Endothelial cell of umbilical vein (primary cell): ENCODE measurements around the gene SCN2B. TPM values are rescaled to one million over a fixed set of nuclear protein-coding genes. Genes with fewer than 3 reads are reported as not detected.

ENCODE experiments used
- BruUV-seq: library from RNA; stranded (reverse); fragments of 400-500 nt; replicated peaks from 2 replicates; lab custom pipeline; 2021; lab: Mats Ljungman, UMichigan
- CTCF ChIA-PET: fragments of 300-600, 350-600 bp; sonication (Branson Sonifier 250); formaldehyde crosslinking; loops from one replicate; lab custom pipeline; 2021; ENCODE audit warnings: antibody characterized with exemption, inconsistent platforms; lab: Charles Lee
- POLR2A ChIA-PET: fragments of 300-600, 350-600 bp; sonication (Branson Sonifier 250); formaldehyde crosslinking; loops from one replicate; lab custom pipeline; 2021; ENCODE audit warnings: antibody characterized with exemption, inconsistent platforms; lab: Charles Lee
- DNase-seq: peaks from one replicate; pipeline ENCODE4 v3.0.0-alpha.2; 2011; ENCODE audit warnings: low read depth, low spot score
- FAIRE-seq: peaks from 2 replicates; lab custom pipeline; 2011; peaks lifted over from hg19 to GRCh38; lab: Jason Lieb, UNC
- H2AFZ ChIP-seq: 2 replicates; pipeline ENCODE4 v1.6.0; 2012; ENCODE audit warnings: low read depth, low read length, control low read depth, inconsistent platforms
- H3K27ac ChIP-seq: 2 replicates; pipeline ENCODE4 v1.5.1; 2011; ENCODE audit warnings: low read depth, mild to moderate bottlenecking, control low read depth, low read length, moderate library complexity; ENCODE audit not compliant: insufficient read depth
- H3K27me3 ChIP-seq, 2 experiments: 2 replicates each; pipeline versions ENCODE4 v1.6.0 to v1.6.1; 2011; ENCODE audit warnings: low read length in 2 of 2, mixed read lengths in 1 of 2; ENCODE audit not compliant: control insufficient read depth in 2 of 2, insufficient read depth in 2 of 2
- H3K36me3 ChIP-seq, 2 experiments: 2 replicates in 1 of 2; 3 replicates in 1 of 2; pipeline ENCODE4 v1.5.1; 2011; ENCODE audit warnings: low read length in 2 of 2, mild to moderate bottlenecking in 1 of 2, moderate library complexity in 1 of 2; ENCODE audit not compliant: control insufficient read depth in 2 of 2, insufficient read depth in 2 of 2; ENCODE audit errors: extremely low read depth in 1 of 2
- H3K4me1 ChIP-seq: 3 replicates; pipeline ENCODE4 v1.5.1; 2011; ENCODE audit warnings: mild to moderate bottlenecking, low read length; ENCODE audit not compliant: control insufficient read depth, insufficient read depth; ENCODE audit errors: extremely low read depth
- H3K4me2 ChIP-seq: 2 replicates; pipeline ENCODE4 v1.6.1; 2011; ENCODE audit warnings: low read length, control low read depth, mixed read lengths; ENCODE audit not compliant: insufficient read depth
- H3K4me3 ChIP-seq, 3 experiments: fragments of 200-600 bp in 1 of 3; sonication (generic), shearing (Covaris generic) in 1 of 3; replicated peaks in 1 of 3; 2 replicates each; pipeline ENCODE4 v1.5.1; 2011 to 2016; ENCODE audit warnings: control low read depth in 3 of 3, low read length in 3 of 3, mild to moderate bottlenecking in 2 of 3, inconsistent platforms in 1 of 3, low read depth in 1 of 3, moderate library complexity in 1 of 3; ENCODE audit not compliant: insufficient read depth in 1 of 3
- H3K79me2 ChIP-seq: 2 replicates; pipeline ENCODE4 v1.6.0; 2012; ENCODE audit warnings: low read length, inconsistent platforms; ENCODE audit not compliant: control insufficient read depth, insufficient read depth
- H3K9ac ChIP-seq: replicated peaks from 2 replicates; pipeline ENCODE3; 2011; ENCODE audit warnings: low read length, control low read depth; ENCODE audit not compliant: insufficient read depth; ENCODE audit errors: extremely low read depth
- H3K9me1 ChIP-seq: replicated peaks from 3 replicates; pipeline ENCODE4 v1.6.0; 2011; ENCODE audit warnings: mild to moderate bottlenecking, low read length; ENCODE audit not compliant: control insufficient read depth, insufficient read depth; ENCODE audit errors: extremely low read depth
- H3K9me3 ChIP-seq: replicated peaks from 2 replicates; pipeline ENCODE4 v1.5.1; 2012; ENCODE audit warnings: low read length, inconsistent platforms; ENCODE audit not compliant: control insufficient read depth, insufficient read depth
- H4K20me1 ChIP-seq: replicated peaks from 2 replicates; pipeline ENCODE3; 2011; ENCODE audit warnings: mild to moderate bottlenecking, low read length; ENCODE audit not compliant: control insufficient read depth, insufficient read depth; ENCODE audit errors: extremely low read depth
- EZH2 ChIP-seq: IDR thresholded peaks from 2 replicates; pipeline ENCODE4 v1.6.1; 2012; ENCODE audit warnings: borderline replicate concordance, low read depth, mild to moderate bottlenecking, moderate library complexity, low read length, inconsistent platforms; ENCODE audit not compliant: severe bottlenecking
- FOS ChIP-seq: IDR thresholded peaks from 2 replicates; pipeline ENCODE4 v1.6.1; 2011; ENCODE audit warnings: mild to moderate bottlenecking, low read length, moderate library complexity, borderline replicate concordance; ENCODE audit not compliant: insufficient read depth
- GATA2 ChIP-seq: IDR thresholded peaks from 2 replicates; pipeline ENCODE4 v1.7.0; 2011; ENCODE audit warnings: low read depth, mild to moderate bottlenecking, moderate library complexity, mixed read lengths, low read length; ENCODE audit not compliant: insufficient read length, insufficient read depth
- JUN ChIP-seq: IDR thresholded peaks from 2 replicates; pipeline ENCODE4 v1.6.1; 2011; ENCODE audit warnings: borderline replicate concordance, low read depth; ENCODE audit not compliant: insufficient read length, insufficient read depth
- MYC ChIP-seq: IDR thresholded peaks from one replicate; pipeline ENCODE4 v1.6.1; 2011; ENCODE audit warnings: mild to moderate bottlenecking, low read depth, low read length
- POLR2A ChIP-seq: IDR thresholded peaks from 2 replicates; pipeline ENCODE4 v1.6.1; 2012; ENCODE audit warnings: low read depth, mild to moderate bottlenecking, control low read depth, low read length
- POLR2AphosphoS5 ChIP-seq: IDR thresholded peaks from 2 replicates; pipeline ENCODE4 v1.6.1; 2012; ENCODE audit warnings: low read depth, mild to moderate bottlenecking, control low read depth, low read length, moderate library complexity; ENCODE audit not compliant: insufficient read depth
- dilution Hi-C: fragments of 300-500 bp; cut with MboI; formaldehyde crosslinking; loops from one replicate; pipeline ENCODE4 v1.15.0; 2019; ENCODE audit warnings: low sequenced_read_pairs; ENCODE audit not compliant: extremely low pct_ligation_motif_present
- intact Hi-C: fragments of 100-400 bp; cut with micrococcal nuclease; formaldehyde crosslinking; loops from one replicate; pipeline ENCODE4 v1.10.0; 2022
- polyA plus RNA-seq, 4 experiments: library from polyadenylated mRNA; depleted of rRNA in 3 of 4; stranded (reverse) in 3 of 4; unstranded in 1 of 4; fragments of >200 nt; gene quantifications; 2 replicates each; pipeline versions ENCODE4 v1.2.1 to v1.2.3, GENCODE V29; 2011 to 2012; ENCODE audit warnings: missing spikeins in 1 of 4
- total RNA-seq: library from RNA; stranded (reverse); gene quantifications from 2 replicates; pipeline ENCODE4 v1.2.3, GENCODE V29; 2021
- TF ChIP-seq, protein P1 (sequence below): IDR thresholded peaks from 2 replicates; pipeline ENCODE4 v1.6.1; 2011; ENCODE audit not compliant: insufficient read depth, insufficient read length
- TF ChIP-seq, protein P2 (sequence below), 2 donors: IDR thresholded peaks; 1 replicate in 1 of 2; 2 replicates in 1 of 2; pipeline ENCODE4 v1.5.1; 2011; ENCODE audit warnings: low read length in 2 of 2, mild to moderate bottlenecking in 2 of 2, moderate library complexity in 2 of 2, control low read depth in 1 of 2, inconsistent platforms in 1 of 2, low read depth in 1 of 2; ENCODE audit not compliant: insufficient read depth in 1 of 2; ENCODE audit errors: extremely low read depth in 1 of 2

The SCN2B gene
- total and polyA plus RNA-seq, 2 donors (not counting 3 experiments of a cell fraction or from before 2014, with no cell fraction given) = not detected

DNA sequence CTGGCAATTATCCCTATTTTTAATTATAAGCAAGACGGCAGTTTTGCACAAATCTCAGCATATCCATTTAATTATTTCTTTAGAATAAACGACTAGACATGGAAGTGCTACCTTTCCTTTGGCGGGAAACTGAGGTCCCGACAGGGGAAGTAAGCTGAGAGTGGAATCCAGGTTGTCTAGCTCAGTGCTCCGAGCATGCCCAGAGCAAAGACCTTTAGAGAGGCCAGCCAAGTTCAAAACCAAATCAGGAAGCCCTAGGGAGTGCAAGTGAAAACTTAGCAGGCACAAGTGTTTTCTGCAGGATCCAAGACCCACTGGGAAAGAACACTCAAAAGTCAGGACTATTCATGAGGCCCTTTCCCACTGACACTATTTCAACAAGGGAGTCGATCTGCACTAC, 22.7 kb upstream of the SCN2B start:
- intact Hi-C loops (no loop called here), dilution Hi-C loops (no loop called here)
- Histone ChIP-seq H3K9me1 (no peaks in the 10 kb centered on the region), H3K36me3 (no peaks in the 10 kb centered on the region), H2AFZ (no peak overlapping the region), H4K20me1 (no peaks in the 10 kb centered on the region), H3K9me3 (no peaks in the 10 kb centered on the region), H3K4me2 (no peak overlapping the region), H3K9ac (no peak overlapping the region), H3K4me3 (no peak overlapping the region), H3K79me2 (no peaks in the 10 kb centered on the region), H3K27me3 (peaks cover 0 to 4% of the 10 kb centered on the region in 2 experiments), H3K27ac (no peak overlapping the region), H3K4me1 (no peaks in the 10 kb centered on the region)
- no peak for TF ChIP-seq POLR2A
- no peak for TF ChIP-seq FOS
- TF ChIP-seq EZH2 = no peak
- TF ChIP-seq POLR2AphosphoS5 = no peak
- TF ChIP-seq, protein P1, sequence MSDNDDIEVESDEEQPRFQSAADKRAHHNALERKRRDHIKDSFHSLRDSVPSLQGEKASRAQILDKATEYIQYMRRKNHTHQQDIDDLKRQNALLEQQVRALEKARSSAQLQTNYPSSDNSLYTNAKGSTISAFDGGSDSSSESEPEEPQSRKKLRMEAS = no peak
- TF ChIP-seq, protein P2, sequence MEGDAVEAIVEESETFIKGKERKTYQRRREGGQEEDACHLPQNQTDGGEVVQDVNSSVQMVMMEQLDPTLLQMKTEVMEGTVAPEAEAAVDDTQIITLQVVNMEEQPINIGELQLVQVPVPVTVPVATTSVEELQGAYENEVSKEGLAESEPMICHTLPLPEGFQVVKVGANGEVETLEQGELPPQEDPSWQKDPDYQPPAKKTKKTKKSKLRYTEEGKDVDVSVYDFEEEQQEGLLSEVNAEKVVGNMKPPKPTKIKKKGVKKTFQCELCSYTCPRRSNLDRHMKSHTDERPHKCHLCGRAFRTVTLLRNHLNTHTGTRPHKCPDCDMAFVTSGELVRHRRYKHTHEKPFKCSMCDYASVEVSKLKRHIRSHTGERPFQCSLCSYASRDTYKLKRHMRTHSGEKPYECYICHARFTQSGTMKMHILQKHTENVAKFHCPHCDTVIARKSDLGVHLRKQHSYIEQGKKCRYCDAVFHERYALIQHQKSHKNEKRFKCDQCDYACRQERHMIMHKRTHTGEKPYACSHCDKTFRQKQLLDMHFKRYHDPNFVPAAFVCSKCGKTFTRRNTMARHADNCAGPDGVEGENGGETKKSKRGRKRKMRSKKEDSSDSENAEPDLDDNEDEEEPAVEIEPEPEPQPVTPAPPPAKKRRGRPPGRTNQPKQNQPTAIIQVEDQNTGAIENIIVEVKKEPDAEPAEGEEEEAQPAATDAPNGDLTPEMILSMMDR (IDR thresholded peaks at IDR 0.05; ENCODE audit: extremely low read depth in 1 of 2, insufficient read depth in 1 of 2, low read depth in 1 of 2, low read length in 2 of 2) = no peak
- TF ChIP-seq JUN = no peak
- TF ChIP-seq GATA2 = no peak
- TF ChIP-seq MYC = no peak
- BruUV-seq = no TSS peak
- ChIA-PET CTCF (interaction anchor here (0.6 to 3.8 kb wide), 64 partner anchors 9 to 773 kb away, joined by 3 to 235 read pairs (median 7); partner anchors contain the start of genes CD3D, CD3E, JAML and MPZL2), POLR2A (interaction anchor here (0.6 to 0.7 kb wide), 3 partner anchors 13 to 65 kb away, joined by 3 to 6 read pairs (median 4); partner anchors contain the start of gene MPZL2)
- no peak for FAIRE-seq
- no peak for DNase-seq
